ENCODE measurements around the gene NRDE2. TPM values are rescaled to one million over a fixed set of nuclear protein-coding genes. Genes with fewer than 3 reads are reported as not detected.

Gene NRDE2
- total RNA-seq, 1 experiment from 2014 or later: 20.1 TPM

- Histone ChIP-seq H3K9me2 (ENCODE audit: insufficient read depth) (no peaks in the 10 kb centered on the region), H3K9me3 (ENCODE audit: control insufficient read depth in 1 of 2, insufficient read depth in 1 of 2, low read depth in 1 of 2, low read length in 2 of 2) (no peaks in the 10 kb centered on the region), H4K20me1 (ENCODE audit: insufficient read depth) (no peaks in the 10 kb centered on the region), H3K27ac (ENCODE audit: low read depth, low read length) (no peak overlapping the region), H3K4me2 (ENCODE audit: low read length) (no peak overlapping the region), H3K4me3 (replicated peaks in 1 of 2; ENCODE audit: low read depth in 1 of 2, low read length in 2 of 2) (no peak overlapping the region), H3K9ac (ENCODE audit: low read length) (no peak overlapping the region), H3K36me3 (ENCODE audit: control insufficient read depth in 1 of 2, insufficient read depth in 2 of 2, low read length in 2 of 2) (no peaks in the 10 kb centered on the region), H3K79me2 (ENCODE audit: insufficient read depth, low read length) (no peaks in the 10 kb centered on the region), H2AFZ (ENCODE audit: low read depth, low read length, poor library complexity, severe bottlenecking) (no peak overlapping the region), H3K27me3 (ENCODE audit: insufficient read depth, low read length) (no peaks in the 10 kb centered on the region), H3K4me1 (ENCODE audit: control insufficient read depth in 1 of 2, insufficient read depth in 2 of 2, low read length in 2 of 2) (peaks cover 7 to 10% of the 10 kb centered on the region in 2 experiments)
- TF ChIP-seq MAX (IDR thresholded peaks at IDR 0.05) (no peak), YY1 (IDR thresholded peaks at IDR 0.05; ENCODE audit: extremely low read depth, insufficient replicate concordance, low read depth, low read length) (no peak), ZFX (IDR thresholded peaks at IDR 0.05) (no peak), CTCF (IDR thresholded peaks at IDR 0.05 in 2 of 3, conservative IDR thresholded peaks at IDR 0.05 in 1 of 3; ENCODE audit: borderline replicate concordance in 1 of 3, insufficient read depth in 1 of 3, low read depth in 2 of 3, low read length in 2 of 3) (no peak), EZH2phosphoT487 (IDR thresholded peaks at IDR 0.05; ENCODE audit: borderline replicate concordance) (no peak), SP1 (IDR thresholded peaks at IDR 0.05; ENCODE audit: low read depth) (no peak), POLR2A (IDR thresholded peaks at IDR 0.05; ENCODE audit: borderline replicate concordance, extremely low read depth, insufficient read depth, insufficient read length) (no peak), REST (IDR thresholded peaks at IDR 0.05; ENCODE audit: low read depth) (no peak), EZH2 (IDR thresholded peaks at IDR 0.05) (no peak), SRF (IDR thresholded peaks at IDR 0.05; ENCODE audit: low read depth) (no peak), POLR2AphosphoS5 (IDR thresholded peaks at IDR 0.05; ENCODE audit: low read depth, low read length) (no peak), TCF7L2 (IDR thresholded peaks at IDR 0.05; ENCODE audit: borderline replicate concordance, extremely low read depth, insufficient read depth, insufficient read length) (no peak), JUND (IDR thresholded peaks at IDR 0.05) (no peak), EGR1 (IDR thresholded peaks at IDR 0.05; ENCODE audit: low read depth) (no peak), ZNF274 (IDR thresholded peaks at IDR 0.05; ENCODE audit: low read depth, low read length) (no peak), ELF1 (IDR thresholded peaks at IDR 0.05; ENCODE audit: borderline replicate concordance, low read depth) (no peak), FOSL1 (IDR thresholded peaks at IDR 0.05; ENCODE audit: low read depth) (no peak), ZBTB33 (IDR thresholded peaks at IDR 0.05; ENCODE audit: extremely low read depth, insufficient replicate concordance, low read length) (no peak)
- no TSS peak for BruUV-seq (replicated peaks)
- ChIA-PET CTCF (no interaction called here), RAD21 (ENCODE audit: low non-redundant PET in 1 of 2, low total read pairs in 2 of 2, uncharacterized antibody in 2 of 2, unreplicated experiment in 2 of 2) (no interaction called here), POLR2A (no interaction called here)
- ATAC-seq (no peak), DNase-seq (ENCODE audit: low read depth, low spot score) (no peak)
- intact Hi-C loops (cut with micrococcal nuclease): no loop called here
Observed at GRCh38 chr14:90358359-90358758, 26.6 kb upstream of the NRDE2 start.
